Upper lobe of left lung (tissue), 6 donors: ENCODE data around the gene XYLT2. TPM values are rescaled to one million over a fixed set of nuclear protein-coding genes. Genes with fewer than 3 reads are reported as not detected.

Source experiments
- ATAC-seq, 2 donors: fragments of 200-7000 bp; cut with Tn5 transposase; one replicate each; pipeline ENCODE4 v1.9.1; 2022; ENCODE audit warnings: mild to moderate bottlenecking in 2 of 2, moderate library complexity in 2 of 2; ENCODE audit not compliant: low FRiP score in 2 of 2
- DNase-seq, 2 donors: peaks; one replicate each; pipeline ENCODE4 v3.0.0-alpha.2; 2019 to 2020
- H3K27ac ChIP-seq, 4 donors: fragments of 200-600 bp; sonication (generic); one replicate each; pipeline ENCODE4 v1.5.1; 2016 to 2019
- H3K27me3 ChIP-seq, 4 donors: fragments of 200-600 bp; sonication (generic); one replicate each; pipeline ENCODE4 v1.5.1; 2017 to 2019
- H3K36me3 ChIP-seq, 4 donors: fragments of 200-600 bp; sonication (generic); one replicate each; pipeline ENCODE4 v1.5.1; 2016 to 2019
- H3K4me1 ChIP-seq, 4 donors: fragments of 200-600 bp; sonication (generic); one replicate each; pipeline ENCODE4 v1.5.1; 2018 to 2019
- H3K4me3 ChIP-seq, 4 donors: fragments of 200-600 bp; sonication (generic); one replicate each; pipeline ENCODE4 v1.5.1; 2017 to 2019; ENCODE audit warnings: mild to moderate bottlenecking in 2 of 4, moderate library complexity in 1 of 4
- H3K9me3 ChIP-seq, 4 donors: fragments of 200-600 bp; sonication (generic); one replicate each; pipeline ENCODE4 v1.5.1; 2018 to 2019
- CTCF ChIP-seq, 6 experiments: fragments of 450-650 bp in 4 of 6; fragments of 200-600 bp in 2 of 6; sonication (generic) in 2 of 6; IDR thresholded peaks; one replicate each; pipeline ENCODE4 v1.5.1; 2016 to 2019; ENCODE audit warnings: antibody characterized with exemption in 6 of 6
- EP300 ChIP-seq, 4 donors: sonication (generic); formaldehyde crosslinking; IDR thresholded peaks; one replicate each; pipeline ENCODE4 v1.5.1; 2017; ENCODE audit warnings: antibody characterized with exemption in 4 of 4, control low read depth in 2 of 4
- POLR2A ChIP-seq, 4 donors: fragments of 450-650 bp; IDR thresholded peaks; one replicate each; pipeline ENCODE4 v1.5.1; 2016 to 2017; ENCODE audit warnings: antibody characterized with exemption in 4 of 4, mild to moderate bottlenecking in 2 of 4
- POLR2AphosphoS5 ChIP-seq, 2 donors: sonication (generic); formaldehyde crosslinking; IDR thresholded peaks; one replicate each; pipeline ENCODE4 v1.5.1; 2017; ENCODE audit warnings: antibody characterized with exemption in 2 of 2
- WGBS, 2 donors: methylation state at CpG; one replicate each; pipeline ENCODE4 v1.1.5; 2017 to 2018; 5-methylcytosine and 5-hydroxymethylcytosine counted together
- total RNA-seq, 6 donors: library from RNA; depleted of rRNA in 4 of 6; stranded (reverse); fragments of >200 nt in 4 of 6; gene quantifications; one replicate each; pipeline versions ENCODE4 v1.1.0 to v1.2.1, GENCODE V29; 2016 to 2021
- donor health status: DM: no; HTN: no; CAD: no; lungs with moderate emphysema.
- donor health status: DM: no; HTN: yes; CAD: no; lungs with severe emphysema.

The XYLT2 gene
- total RNA-seq, 6 donors from 2014 or later, result 16.4 to 33.5 (median 19.2) TPM

DNA sequence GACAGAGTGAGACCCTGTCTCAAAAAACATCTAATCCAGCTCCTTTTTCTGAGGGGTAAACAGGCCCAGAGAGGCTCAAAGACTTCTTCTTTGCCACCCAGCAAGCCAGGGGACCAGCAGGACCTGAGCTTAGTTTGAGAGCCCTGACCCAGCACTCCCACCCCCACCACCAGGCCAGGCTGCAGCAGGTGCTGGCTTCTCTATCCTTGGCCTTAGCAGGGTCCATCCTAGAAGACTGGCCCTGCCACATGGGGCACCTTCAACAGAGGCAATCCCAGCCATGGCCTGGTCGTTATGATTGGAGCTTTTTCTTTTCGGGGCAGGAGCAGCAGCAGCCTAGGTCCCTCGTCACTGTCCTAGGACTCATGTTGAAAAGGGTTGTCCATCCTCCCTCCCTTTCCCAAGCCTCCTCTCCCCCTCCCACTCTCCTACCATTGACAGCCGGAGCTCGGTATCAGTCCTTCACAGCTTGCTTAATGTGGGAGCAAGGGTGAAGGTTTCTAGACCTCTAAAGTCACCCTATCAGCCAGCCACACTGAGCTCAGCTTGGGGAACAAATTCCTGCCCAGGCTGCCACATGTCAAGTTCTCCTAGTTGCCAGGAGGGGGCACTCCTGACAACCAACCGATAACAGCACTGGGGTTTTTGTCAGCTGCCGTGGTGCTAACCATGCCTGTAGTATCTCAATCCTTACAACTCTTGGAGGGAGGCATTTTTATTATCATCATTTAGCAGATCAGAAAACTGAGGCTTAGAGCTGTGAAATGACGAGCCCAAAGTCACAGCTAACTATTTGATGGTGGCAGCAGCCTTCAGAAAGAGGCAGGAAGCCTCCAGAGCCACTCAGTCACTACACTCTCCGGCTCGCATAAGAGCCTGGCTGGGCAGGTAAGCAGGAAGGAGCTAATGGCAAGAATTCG lies 15.9 kb downstream of the XYLT2 start:
- Histone ChIP-seq H3K9me3 (no peaks in the 10 kb centered on the region), H3K27me3 (no peaks in the 10 kb centered on the region), H3K4me1 (peaks cover 0 to 9% (median 6%) of the 10 kb centered on the region in 4 donors), H3K27ac (no peak overlapping the region), H3K36me3 (peaks cover 0 to 63% (median 50%) of the 10 kb centered on the region in 4 donors), H3K4me3 (no peak overlapping the region)
- WGBS, 2 donors, result 31 to 33% methylated on average over 11 of the region's 11 CpGs
- DNase-seq (peak; percentile 18 to 76), ATAC-seq (peak; percentile 54 to 75)
- no peak for TF ChIP-seq POLR2A (IDR thresholded peaks at IDR 0.05)
- peak; percentile 52 to 78 (median 68) for TF ChIP-seq CTCF (IDR thresholded peaks at IDR 0.05)

GRCh38 chr17:50362661-50363060 lies 16.7 kb downstream of the XYLT2 start:
- no peaks in the 10 kb centered on the region for H3K27me3 ChIP-seq
- no peak for TF ChIP-seq CTCF (IDR thresholded peaks at IDR 0.05)
- no peak for TF ChIP-seq POLR2A (IDR thresholded peaks at IDR 0.05)
- no peak for TF ChIP-seq EP300 (IDR thresholded peaks at IDR 0.05)
- no peak for TF ChIP-seq POLR2AphosphoS5 (IDR thresholded peaks at IDR 0.05)
- peaks cover 3 to 63% (median 52%) of the 10 kb centered on the region in 4 donors for H3K36me3 ChIP-seq
- DNase-seq (no peak), ATAC-seq (no peak)
- no peak overlapping the region for H3K4me3 ChIP-seq
- no peaks in the 10 kb centered on the region for H3K9me3 ChIP-seq
- no peak overlapping the region for H3K27ac ChIP-seq
- WGBS, 2 donors, result 79 to 80% methylated on average over 7 of the region's 7 CpGs
- peaks cover 0 to 9% (median 6%) of the 10 kb centered on the region in 4 donors for H3K4me1 ChIP-seq

- 60 to 69% methylated on average over 5 to 8 of the region's 8 CpGs for WGBS, 2 donors
- H3K4me3 ChIP-seq, result no peak overlapping the region
- peak in 1 of 2 donors; percentile 43 for DNase-seq
- TF ChIP-seq POLR2AphosphoS5 (IDR thresholded peaks at IDR 0.05) (no peak), EP300 (IDR thresholded peaks at IDR 0.05) (no peak), POLR2A (IDR thresholded peaks at IDR 0.05) (no peak), CTCF (IDR thresholded peaks at IDR 0.05) (no peak)
- peaks cover 0 to 9% (median 6%) of the 10 kb centered on the region in 4 donors for H3K4me1 ChIP-seq
- no peaks in the 10 kb centered on the region for H3K9me3 ChIP-seq
- no peak overlapping the region for H3K27ac ChIP-seq
- no peaks in the 10 kb centered on the region for H3K27me3 ChIP-seq
- ATAC-seq, result no peak
- peaks cover 6 to 63% (median 53%) of the 10 kb centered on the region in 4 donors for H3K36me3 ChIP-seq
Measured at GRCh38 chr17:50363217-50364060, 17.5 kb downstream of the XYLT2 start.

DNA sequence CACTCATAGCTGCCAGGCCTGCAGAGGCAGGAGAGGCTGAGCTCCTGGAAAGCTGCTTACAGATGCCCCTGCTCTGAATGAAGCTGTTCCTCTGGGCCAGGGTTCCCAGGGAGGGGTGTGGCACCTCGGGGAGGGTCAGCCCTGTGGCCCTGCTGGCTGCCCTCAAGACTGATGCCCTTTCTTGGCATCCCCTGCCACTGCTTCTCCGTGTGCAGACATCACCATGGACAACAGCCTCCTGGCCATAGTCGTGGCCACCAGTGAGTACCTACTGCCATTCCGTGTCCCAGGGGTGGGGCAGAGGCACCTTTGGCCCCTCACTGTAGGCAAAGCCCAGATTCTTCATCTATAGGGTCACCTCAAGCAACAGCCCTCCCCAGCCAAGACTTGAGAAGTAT lies 18.1 kb downstream of the XYLT2 start:
- Histone ChIP-seq H3K36me3 (peaks cover 6 to 61% (median 51%) of the 10 kb centered on the region in 4 donors), H3K27ac (no peak overlapping the region), H3K27me3 (no peaks in the 10 kb centered on the region), H3K4me1 (peaks cover 0 to 9% (median 6%) of the 10 kb centered on the region in 4 donors), H3K4me3 (no peak overlapping the region), H3K9me3 (no peaks in the 10 kb centered on the region)
- ATAC-seq (no peak), DNase-seq (peak in 1 of 2 donors; percentile 25)
- TF ChIP-seq POLR2A (IDR thresholded peaks at IDR 0.05) (no peak), CTCF (IDR thresholded peaks at IDR 0.05) (no peak), EP300 (IDR thresholded peaks at IDR 0.05) (no peak), POLR2AphosphoS5 (IDR thresholded peaks at IDR 0.05) (no peak)
- WGBS, 2 donors, result 76% methylated on average over 4 of the region's 4 CpGs; no CpG with 5 or more reads in 1 of the 2 donors
